ENCODE measurements around the gene IQCM. TPM values are rescaled to one million over a fixed set of nuclear protein-coding genes. Genes with fewer than 3 reads are reported as not detected.

Gene IQCM
- total RNA-seq, 4 donors from 2014 or later, result not detected

GRCh38 chr4:149498246-149498645, 317.4 kb downstream of the IQCM start:
- no peak for TF ChIP-seq CTCF (IDR thresholded peaks at IDR 0.05; ENCODE audit: low read depth)

DNA sequence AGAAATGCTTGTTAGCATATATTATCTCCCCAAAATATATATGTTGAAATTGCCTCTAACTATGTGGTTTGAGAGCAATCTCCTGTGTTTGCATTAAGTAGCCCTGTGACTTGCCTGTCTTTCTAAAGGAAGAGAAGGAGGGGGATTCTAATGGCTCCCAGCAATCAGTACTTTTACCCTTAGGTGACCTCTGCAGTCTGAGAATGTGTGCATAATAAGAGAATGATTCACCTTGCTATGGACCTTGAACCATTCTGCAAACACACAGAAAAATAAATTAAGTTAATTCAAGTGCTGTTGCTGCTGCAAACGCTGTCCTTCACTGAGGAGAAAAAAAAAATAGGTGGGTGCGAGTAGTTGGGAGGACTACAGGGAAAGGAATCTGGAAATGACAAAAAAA, 322.2 kb downstream of the IQCM start:
- TF ChIP-seq CTCF (IDR thresholded peaks at IDR 0.05; ENCODE audit: low read depth), result no peak

DNA sequence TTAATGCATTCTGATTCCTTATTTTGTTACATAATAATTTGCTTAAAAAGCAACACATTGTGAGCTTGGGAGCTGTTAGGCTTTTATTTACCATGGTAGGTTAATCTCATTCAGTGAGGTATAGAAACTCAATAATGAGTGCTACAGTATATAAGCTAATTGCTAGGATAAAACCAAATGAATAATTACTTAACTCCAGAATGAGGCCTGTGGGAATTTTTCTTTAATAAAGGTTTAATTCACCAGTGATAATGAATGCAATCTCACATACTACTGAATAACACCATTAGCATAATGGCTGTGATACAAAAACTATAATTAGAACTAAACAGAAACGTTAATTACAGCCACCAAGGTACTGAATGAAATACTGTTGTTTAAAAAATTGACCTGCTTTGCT, 326.3 kb downstream of the IQCM start:
- no peak for TF ChIP-seq CTCF (IDR thresholded peaks at IDR 0.05; ENCODE audit: low read depth)

- no peak for TF ChIP-seq CTCF (IDR thresholded peaks at IDR 0.05; ENCODE audit: low read depth)
Measured at GRCh38 chr4:149486861-149487260, 328.8 kb downstream of the IQCM start.

- no peak for TF ChIP-seq CTCF (IDR thresholded peaks at IDR 0.05; ENCODE audit: low read depth)
Measured at GRCh38 chr4:149466446-149466845, 349.2 kb downstream of the IQCM start.

DNA sequence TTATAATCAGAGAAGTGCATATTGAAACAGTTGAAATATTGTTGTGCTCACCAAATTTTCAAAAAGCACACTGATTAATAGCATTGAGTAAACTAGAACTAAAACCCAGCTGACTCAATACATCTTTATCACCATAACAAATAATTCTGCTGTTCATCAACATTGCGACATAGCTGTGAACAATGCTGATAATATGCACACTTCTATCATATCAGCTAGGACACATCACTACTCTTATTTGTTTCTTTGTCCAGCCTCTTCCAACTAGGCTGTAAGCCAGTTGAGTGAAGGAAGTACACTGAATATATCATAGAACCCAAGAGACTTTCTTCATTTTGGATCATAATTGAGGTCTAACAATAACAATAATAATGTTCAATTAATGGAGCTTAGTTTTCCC, 349.7 kb downstream of the IQCM start:
- no peak for TF ChIP-seq CTCF (IDR thresholded peaks at IDR 0.05; ENCODE audit: low read depth)

DNA sequence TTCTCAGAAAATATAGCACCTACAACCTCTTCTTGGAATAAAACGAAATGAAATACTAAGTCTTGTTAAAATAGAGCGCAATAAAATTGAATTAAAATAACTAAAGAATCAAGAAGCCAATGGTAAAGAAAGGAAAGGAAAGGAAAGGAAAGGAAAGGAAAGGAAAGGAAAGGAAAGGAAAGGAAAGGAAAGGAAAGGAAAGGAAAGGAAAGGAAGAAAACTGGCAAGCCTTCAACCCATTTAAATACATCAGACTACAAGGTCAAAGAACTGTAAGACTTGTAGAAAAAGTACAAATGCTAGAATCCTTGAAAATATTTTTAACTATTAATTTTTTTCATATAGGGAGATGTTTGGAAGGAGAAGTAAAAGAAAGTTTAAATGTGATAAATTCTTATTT, 372.1 kb downstream of the IQCM start:
- no peak for TF ChIP-seq CTCF (IDR thresholded peaks at IDR 0.05; ENCODE audit: low read depth)
